Coronary artery (tissue), 2 donors: Measurements from ENCODE around the gene CASZ1.

ENCODE experiments used
- DNase-seq: peaks from one replicate; pipeline ENCODE4 v3.0.0-alpha.2; 2017; ENCODE audit warnings: low spot score
- H3K27ac ChIP-seq, 2 donors: fragments of 200-600 bp; sonication (generic); one replicate each; pipeline ENCODE4 v1.5.1; 2016 to 2019
- H3K4me3 ChIP-seq: fragments of 200-600 bp; sonication (generic); 2 replicates; pipeline ENCODE4 v1.5.1; 2016; ENCODE audit warnings: mild to moderate bottlenecking, moderate library complexity
- CTCF ChIP-seq: fragments of 200-600 bp; sonication (generic); IDR thresholded peaks from one replicate; pipeline ENCODE4 v1.5.1; 2019; ENCODE audit warnings: antibody characterized with exemption

CASZ1 gene

GRCh38 chr1:10599194-10599861 is 197.1 kb downstream of the CASZ1 start:
- Histone ChIP-seq H3K4me3 (no peak overlapping the region), H3K27ac (no peak overlapping the region)
- no peak for TF ChIP-seq CTCF
- DNase-seq = no peak

DNA sequence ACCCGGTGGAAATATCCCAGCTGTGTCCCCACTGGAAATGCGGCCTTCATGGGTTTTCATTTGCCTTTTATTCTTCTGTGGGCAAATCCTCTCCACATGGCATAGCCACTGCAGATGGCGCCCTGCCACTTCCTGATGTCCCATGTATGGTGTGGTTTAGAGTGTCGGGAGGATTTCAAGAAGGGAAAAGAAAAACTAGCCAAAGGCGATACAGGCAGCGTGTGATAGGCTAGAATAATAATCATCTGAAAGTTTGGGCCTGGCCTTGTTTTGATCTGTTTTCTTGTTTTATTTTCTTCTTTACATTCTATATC is 198.1 kb downstream of the CASZ1 start:
- Histone ChIP-seq H3K4me3 (no peak overlapping the region), H3K27ac (no peak overlapping the region)
- TF ChIP-seq CTCF = no peak
- no peak for DNase-seq

DNA sequence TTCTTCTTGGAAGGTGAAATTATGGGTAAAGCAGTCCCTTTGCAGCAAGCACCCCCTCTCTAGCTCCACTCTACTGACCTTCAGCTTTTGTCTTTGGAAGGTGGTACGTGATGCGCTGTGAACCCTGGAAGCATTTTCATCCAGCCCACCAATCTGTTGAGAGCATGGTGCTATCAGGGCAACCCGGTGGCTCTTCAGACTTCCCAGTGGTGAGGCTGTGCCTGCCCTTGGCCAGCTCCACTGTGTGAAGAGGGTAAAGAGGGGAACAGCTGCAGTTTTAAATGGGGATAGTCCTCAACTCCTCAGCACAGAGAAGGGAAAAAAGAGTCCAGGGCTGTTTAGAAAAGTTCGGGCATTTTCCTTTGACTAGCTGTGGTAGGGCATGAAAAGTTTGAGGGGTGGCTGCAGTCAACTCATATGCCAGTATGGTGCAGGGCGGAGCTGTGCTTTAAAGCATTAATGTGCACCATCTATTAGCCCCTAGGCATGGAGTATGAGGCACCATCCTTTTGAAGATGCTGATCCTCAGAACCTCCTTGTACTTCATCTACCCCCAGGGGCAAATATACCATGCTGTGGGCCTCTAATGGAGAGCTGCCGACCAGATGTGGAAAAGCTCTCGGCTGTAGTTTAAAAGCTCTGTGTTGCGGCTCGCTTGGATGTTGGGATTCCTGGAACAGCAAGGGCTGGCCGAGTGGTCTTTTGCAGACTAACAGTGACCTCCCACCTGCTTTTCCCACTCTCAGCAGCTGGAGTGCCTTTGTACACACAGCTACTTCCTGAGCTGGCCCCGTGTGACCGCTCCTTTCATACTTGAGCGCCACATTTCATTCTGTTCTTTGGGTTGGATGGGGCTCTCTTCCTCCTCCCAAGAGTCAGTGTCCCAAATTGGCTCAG is 198.7 kb downstream of the CASZ1 start:
- no peak for DNase-seq
- TF ChIP-seq CTCF = no peak
- Histone ChIP-seq H3K4me3 (no peak overlapping the region), H3K27ac (no peak overlapping the region)

DNA sequence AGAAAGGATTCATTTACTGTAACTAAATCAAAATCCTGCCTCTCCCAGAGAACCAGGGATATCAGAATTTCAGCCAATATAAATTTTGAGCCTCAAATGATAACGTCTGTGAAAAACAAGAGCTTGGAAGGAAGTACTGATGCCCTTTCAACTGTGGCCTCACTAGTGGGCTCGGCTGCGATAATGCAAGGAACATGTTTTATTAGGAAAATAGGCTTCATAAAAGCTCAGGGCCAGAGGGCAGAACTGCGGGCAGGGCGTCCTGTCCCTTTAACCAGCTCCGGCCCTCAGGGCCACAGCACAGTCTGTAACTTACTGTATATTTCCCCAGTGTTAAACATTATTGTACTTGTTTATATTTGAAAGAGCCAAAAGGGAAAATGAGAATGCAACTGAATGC is 199.7 kb downstream of the CASZ1 start:
- no peak for DNase-seq
- no peak for TF ChIP-seq CTCF
- H3K4me3 ChIP-seq = no peak overlapping the region
- no peak overlapping the region for H3K27ac ChIP-seq

- H3K27ac ChIP-seq = no peak overlapping the region
- no peak for DNase-seq
- no peak for TF ChIP-seq CTCF
- no peak overlapping the region for H3K4me3 ChIP-seq
Observed at GRCh38 chr1:10594595-10595223, 201.7 kb downstream of the CASZ1 start.

GRCh38 chr1:10593750-10594149 is 202.7 kb downstream of the CASZ1 start:
- no peak for TF ChIP-seq CTCF
- no peak for DNase-seq
- Histone ChIP-seq H3K27ac (no peak overlapping the region), H3K4me3 (no peak overlapping the region)
